DND-41 (cell line): ENCODE data around the gene PRDM2.
A peak's percentile ranks its signal among the peaks of the same experiment; 100 is the strongest.

Experiments
- CTCF ChIP-seq: IDR thresholded peaks from 2 replicates; pipeline ENCODE4 v1.5.1; 2012; ENCODE audit warnings: borderline replicate concordance, low read length, moderate library complexity, mild to moderate bottlenecking; ENCODE audit not compliant: poor library complexity, severe bottlenecking; ENCODE audit errors: extremely low read depth
- EZH2 ChIP-seq: IDR thresholded peaks from 3 replicates; pipeline ENCODE4 v1.6.1; 2012; ENCODE audit warnings: borderline replicate concordance, low read depth, mild to moderate bottlenecking, moderate library complexity, low read length, inconsistent platforms; ENCODE audit not compliant: severe bottlenecking

- TF ChIP-seq CTCF (peak; percentile 17), EZH2 (no peak)
Observed at GRCh38 chr1:13730751-13731482, 30.9 kb downstream of the PRDM2 start.
